K562 (cell line): ENCODE results near the gene FHIT. TPM values are rescaled to one million over a fixed set of nuclear protein-coding genes. Genes with fewer than 3 reads are reported as not detected.

ENCODE experiments used
- ATAC-seq: fragments of 200-7000 bp; cut with Tn5 transposase; 3 replicates; pipeline ENCODE4 v1.9.1; 2020; ENCODE audit warnings: moderate library complexity
- BruUV-seq: library from RNA; stranded (reverse); fragments of 400-500 nt; replicated peaks from 2 replicates; lab custom pipeline; 2021; lab: Mats Ljungman, UMichigan
- CTCF ChIA-PET: fragments of 300-600 bp; formaldehyde crosslinking; extraction: SDS; loops from one replicate; lab custom pipeline; 2021; ENCODE audit warnings: low intra/inter-chr PET ratio; lab: Yijun Ruan, JAX
- POLR2A ChIA-PET: fragments of 300-600, 350-650 bp; sonication (Branson Sonifier 250); formaldehyde crosslinking; extraction: SDS; loops from one replicate; lab custom pipeline; 2021; ENCODE audit warnings: antibody characterized with exemption, inconsistent platforms; lab: Yijun Ruan, JAX
- DNase-seq, 4 experiments: peaks; one replicate each; pipeline versions ENCODE4 v3.0.0 to v3.0.0-alpha.2; 2011 to 2018; ENCODE audit warnings: low spot score in 3 of 4, mixed read lengths in 3 of 4; ENCODE audit errors: extremely low read depth in 1 of 4
- FAIRE-seq: peaks from 2 replicates; lab custom pipeline; 2011; peaks lifted over from hg19 to GRCh38; lab: Jason Lieb, UNC
- H2AFZ ChIP-seq: 2 replicates; pipeline ENCODE4 v1.6.0; 2011; ENCODE audit warnings: low read depth, low read length, control low read depth, inconsistent platforms
- H3K27ac ChIP-seq: fragments of 200-600 bp; 3 replicates; pipeline ENCODE4 v1.8.0; 2011; ENCODE audit warnings: low read depth, mild to moderate bottlenecking, control low read depth, inconsistent platforms, low read length, moderate library complexity, mixed read lengths; ENCODE audit errors: extremely low read depth
- H3K27me3 ChIP-seq, 2 experiments: fragments of 300-600 bp in 1 of 2; 2 replicates in 1 of 2; 3 replicates in 1 of 2; pipeline versions ENCODE4 v1.6.0 to v1.8.0; 2011; ENCODE audit warnings: inconsistent platforms in 2 of 2, low read length in 2 of 2, mild to moderate bottlenecking in 1 of 2, mixed read lengths in 1 of 2, moderate library complexity in 1 of 2; ENCODE audit not compliant: control insufficient read depth in 2 of 2, insufficient read depth in 2 of 2
- H3K36me3 ChIP-seq: fragments of 300-600 bp; 3 replicates; pipeline ENCODE4 v1.8.0; 2011; ENCODE audit warnings: mild to moderate bottlenecking, low read length, inconsistent platforms; ENCODE audit not compliant: control insufficient read depth, insufficient read depth
- H3K4me1 ChIP-seq, 2 experiments: fragments of 200-600 bp in 1 of 2; replicated peaks in 1 of 2; 2 replicates in 1 of 2; 3 replicates in 1 of 2; pipeline versions ENCODE4 v1.5.1 to v1.8.0; 2011; ENCODE audit warnings: inconsistent platforms in 2 of 2, low read length in 2 of 2, mild to moderate bottlenecking in 1 of 2, mixed read lengths in 1 of 2, moderate library complexity in 1 of 2; ENCODE audit not compliant: control insufficient read depth in 2 of 2, insufficient read depth in 2 of 2
- H3K4me2 ChIP-seq: 2 replicates; pipeline ENCODE4 v1.6.1; 2011; ENCODE audit warnings: low read length, control low read depth, inconsistent platforms, mixed read lengths; ENCODE audit not compliant: insufficient read depth
- H3K4me3 ChIP-seq: fragments of 200-600 bp; sonication (generic), shearing (Covaris generic); 2 replicates; pipeline ENCODE4 v1.5.1; 2016; ENCODE audit warnings: control low read depth, inconsistent platforms
- H3K79me2 ChIP-seq: fragments of 200-600 bp; 3 replicates; pipeline ENCODE4 v1.8.0; 2011; ENCODE audit warnings: low read length, inconsistent platforms; ENCODE audit not compliant: control insufficient read depth, insufficient read depth
- H3K9ac ChIP-seq, 2 experiments: 2 replicates each; pipeline versions ENCODE4 v1.6.0 to v1.6.1; 2011; ENCODE audit warnings: low read depth in 2 of 2, low read length in 2 of 2, control low read depth in 1 of 2, inconsistent platforms in 1 of 2, mild to moderate bottlenecking in 1 of 2, mixed read lengths in 1 of 2; ENCODE audit not compliant: insufficient read depth in 1 of 2
- H3K9me1 ChIP-seq: one replicate; pipeline ENCODE4 v1.6.0; 2011; ENCODE audit warnings: inconsistent platforms, mild to moderate bottlenecking, low read length, moderate library complexity; ENCODE audit not compliant: control insufficient read depth, insufficient read depth
- H3K9me3 ChIP-seq: replicated peaks from 2 replicates; pipeline ENCODE4 v1.5.1; 2011; ENCODE audit warnings: low read depth, low read length, inconsistent platforms; ENCODE audit not compliant: control insufficient read depth, insufficient read depth
- H4K20me1 ChIP-seq: replicated peaks from 2 replicates; pipeline ENCODE4 v1.6.1; 2011; ENCODE audit warnings: low read length, inconsistent platforms, mixed read lengths; ENCODE audit not compliant: control insufficient read depth, insufficient read depth
- FOXA3 ChIP-seq, 2 experiments: fragments of 450-650 bp in 1 of 2; sonication (generic) in 1 of 2; formaldehyde crosslinking; IDR thresholded peaks in 1 of 2; conservative IDR thresholded peaks in 1 of 2; 2 replicates each; pipeline versions ENCODE4 v1.4.0 to v1.8.0; 2020 to 2022; ENCODE audit warnings: mild to moderate bottlenecking in 2 of 2, missing genetic modification reagents in 1 of 2
- HMBOX1 ChIP-seq: sonication (generic); IDR thresholded peaks from 2 replicates; pipeline ENCODE4 v1.6.1; 2016
- NCOA6 ChIP-seq: fragments of 450-650 bp; IDR thresholded peaks from 2 replicates; pipeline ENCODE4 v1.6.1; 2017; ENCODE audit warnings: mild to moderate bottlenecking
- PBX2 ChIP-seq, 2 experiments: IDR thresholded peaks in 1 of 2; conservative IDR thresholded peaks in 1 of 2; 2 replicates each; pipeline ENCODE4 v1.6.1; 2016; ENCODE audit warnings: low read depth in 2 of 2, mild to moderate bottlenecking in 1 of 2, missing compliant biosample characterization in 1 of 2, missing genetic modification characterization in 1 of 2, moderate library complexity in 1 of 2
- USF2 ChIP-seq: sonication (generic); formaldehyde crosslinking; IDR thresholded peaks from 2 replicates; pipeline ENCODE4 v1.5.0; 2020; ENCODE audit warnings: missing genetic modification reagents
- ZFX ChIP-seq: sonication (generic); formaldehyde crosslinking; IDR thresholded peaks from 2 replicates; pipeline ENCODE4 v1.8.0; 2022; ENCODE audit warnings: mild to moderate bottlenecking, missing genetic modification reagents, moderate library complexity
- ZNF23 ChIP-seq: fragments of 250-450 bp; sonication (Bioruptor Pico); IDR thresholded peaks from 2 replicates; pipeline ENCODE4 v1.4.0; 2020; ENCODE audit warnings: mild to moderate bottlenecking
- ZNF398 ChIP-seq: fragments of 250-450 bp; sonication (Bioruptor Pico); IDR thresholded peaks from 2 replicates; pipeline ENCODE4 v1.8.0; 2021; ENCODE audit warnings: moderate library complexity, mild to moderate bottlenecking, inconsistent platforms
- ZNF512 ChIP-seq: IDR thresholded peaks from 2 replicates; pipeline ENCODE4 v1.6.1; 2016; ENCODE audit warnings: missing genetic modification characterization, missing compliant biosample characterization
- ZSCAN29 ChIP-seq: fragments of 450-650 bp; IDR thresholded peaks from 2 replicates; pipeline ENCODE4 v1.6.1; 2017
- WGBS: fragments of 100-300 bp; shearing (Covaris generic); methylation state at CpG from one replicate; pipeline ENCODE4 v1.1.6; 2016; ENCODE audit warnings: low coverage, mixed read lengths; ENCODE audit not compliant: insufficient coverage; ENCODE audit errors: missing lambda C conversion rate; 5-methylcytosine and 5-hydroxymethylcytosine counted together
- in situ Hi-C: fragments of 300-500 bp; cut with MboI; formaldehyde crosslinking; loops from 4 replicates; pipeline ENCODE4 v1.15.0; 2018; ENCODE audit warnings: inconsistent platforms, mixed read lengths
- intact Hi-C: fragments of 100-400 bp; cut with micrococcal nuclease; formaldehyde crosslinking; loops from 2 replicates; pipeline ENCODE4 v1.14.2; 2022
- polyA plus RNA-seq, 8 experiments: library from polyadenylated mRNA; depleted of rRNA in 4 of 8; stranded (reverse) in 5 of 8; unstranded in 3 of 8; fragments of >200 nt; fragmentation: Nextera tagmentation in 2 of 8; fragmentation: Illumina TruSeq in 1 of 8; extraction: Ambion mirVana in 2 of 8; extraction: Trizol in 1 of 8; gene quantifications; 2 replicates each; pipeline versions ENCODE4 v1.2.1 to v1.2.3, GENCODE V29; 2011 to 2014; ENCODE audit warnings: inconsistent platforms in 1 of 8, missing spikeins in 1 of 8
- total RNA-seq, 7 experiments: library from RNA; depleted of rRNA in 6 of 7; stranded (reverse); fragments of >200 nt in 6 of 7; fragmentation: Illumina TruSeq in 2 of 7; extraction: Trizol in 2 of 7; gene quantifications; 2 replicates each; pipeline versions ENCODE4 v1.2.1 to v1.2.3, GENCODE V29; 2011 to 2021; ENCODE audit warnings: low replicate concordance in 1 of 7

The FHIT gene
- total and polyA plus RNA-seq, 9 of the 15 experiments (the other 6 are each of a cell fraction or from before 2014, with no cell fraction given), result 1.7 to 9.1 (median 4.3) TPM

GRCh38 chr3:60015032-60015705 is 1236.1 kb downstream of the FHIT start:
- no peak for ATAC-seq
- FAIRE-seq, result no peak
- no peaks in the 10 kb centered on the region for H3K4me1 ChIP-seq
- ChIA-PET POLR2A (interaction anchor here (0.5 kb wide), 1 partner anchor 20 kb away, joined by 3 read pairs; no protein-coding TSS in a partner anchor), CTCF (no interaction called here)
- H3K4me2 ChIP-seq, result no peak overlapping the region
- H3K36me3 ChIP-seq, result no peaks in the 10 kb centered on the region
- BruUV-seq, result no TSS peak
- no peak overlapping the region for H3K4me3 ChIP-seq
- H3K27ac ChIP-seq, result no peak overlapping the region
- H3K79me2 ChIP-seq, result no peaks in the 10 kb centered on the region
- no peak overlapping the region for H2AFZ ChIP-seq
- intact Hi-C loops, result no loop called here
- no peaks in the 10 kb centered on the region for H3K27me3 ChIP-seq
- H3K9me1 ChIP-seq, result no peaks in the 10 kb centered on the region
- 21% methylated on average over 2 of the region's 6 CpGs for WGBS
- H3K9ac ChIP-seq, result no peak overlapping the region
- H3K9me3 ChIP-seq, result no peaks in the 10 kb centered on the region
- DNase-seq, result no peak
- in situ Hi-C loops, result no loop called here
- no peaks in the 10 kb centered on the region for H4K20me1 ChIP-seq
- TF ChIP-seq PBX2 (CRISPR knock-in tag; IDR thresholded peaks at IDR 0.05; ENCODE audit: low read depth) (no peak), PBX2 (tag; conservative IDR thresholded peaks at IDR 0.05; ENCODE audit: low read depth) (no peak), USF2 (CRISPR knock-in tag) (no peak), ZSCAN29 (no peak), FOXA3 (CRISPR knock-in tag; conservative IDR thresholded peaks at IDR 0.05 in 1 of 2, IDR thresholded peaks at IDR 0.05 in 1 of 2) (no peak), ZNF398 (CRISPR knock-in tag) (no peak), ZFX (no peak), ZNF23 (no peak), ZNF512 (no peak), HMBOX1 (no peak), NCOA6 (no peak)
